A549 (cell line): ENCODE measurements around the gene AADACL4. TPM values are rescaled to one million over a fixed set of nuclear protein-coding genes. Genes with fewer than 3 reads are reported as not detected.

Experiments used
- ATAC-seq, 2 experiments: fragments of 200-7000 bp in 1 of 2; fragments of >200 bp in 1 of 2; cut with Nextera tagmentation in 1 of 2; cut with Tn5 transposase in 1 of 2; 3 replicates each; pipeline versions ENCODE4 v1.8.0 to v1.9.1; 2018 to 2020; ENCODE audit warnings: mild to moderate bottlenecking in 1 of 2, moderate library complexity in 1 of 2
- CTCF ChIA-PET: fragments of 300-600 bp; sonication (Branson Sonifier 250); formaldehyde crosslinking; extraction: SDS; loops from one replicate; lab custom pipeline; 2021; ENCODE audit warnings: antibody characterized with exemption, inconsistent platforms; lab: Yijun Ruan, JAX
- POLR2A ChIA-PET: fragments of 350-600 bp; formaldehyde crosslinking; extraction: SDS; loops from one replicate; lab custom pipeline; 2021; ENCODE audit warnings: antibody characterized with exemption, inconsistent platforms; lab: Yijun Ruan, JAX
- DNase-seq, 2 experiments: peaks; one replicate each; pipeline versions ENCODE4 v3.0.0 to v3.0.0-alpha.2; 2011 to 2016; ENCODE audit warnings: low read depth in 1 of 2, low spot score in 1 of 2
- FAIRE-seq: peaks from 2 replicates; lab custom pipeline; 2011; peaks lifted over from hg19 to GRCh38; lab: Jason Lieb, UNC
- H3K27ac ChIP-seq, 2 experiments: fragments of >200 bp; sonication (Bioruptor Twin); formaldehyde crosslinking; 3 replicates each; pipeline ENCODE4 v1.5.1; 2016 to 2017
- H3K4me1 ChIP-seq: fragments of >200 bp; sonication (Bioruptor Twin); formaldehyde crosslinking; 3 replicates; pipeline ENCODE4 v1.6.1; 2016
- H3K4me2 ChIP-seq: fragments of >200 bp; sonication (Bioruptor Twin); formaldehyde crosslinking; 3 replicates; pipeline ENCODE4 v1.6.1; 2016
- H3K4me3 ChIP-seq: fragments of >200 bp; sonication (Bioruptor Twin); formaldehyde crosslinking; 3 replicates; pipeline ENCODE4 v1.5.1; 2016
- H3K9me3 ChIP-seq: fragments of >200 bp; sonication (Bioruptor Twin); formaldehyde crosslinking; 3 replicates; pipeline ENCODE4 v1.6.1; 2016
- BCL3 ChIP-seq: fragments of >200 bp; sonication (Bioruptor Twin); formaldehyde crosslinking; IDR thresholded peaks from 3 replicates; pipeline ENCODE4 v1.6.1; 2016
- CBX2 ChIP-seq: fragments of 200-600 bp; sonication (generic); IDR thresholded peaks from 2 replicates; pipeline ENCODE4 v1.6.1; 2016; ENCODE audit warnings: low read depth, mild to moderate bottlenecking, borderline replicate concordance
- CTCF ChIP-seq: fragments of >200 bp; sonication (Bioruptor Twin); formaldehyde crosslinking; IDR thresholded peaks from 3 replicates; pipeline ENCODE4 v1.5.1; 2016
- E2F6 ChIP-seq: IDR thresholded peaks from 2 replicates; pipeline ENCODE4 v1.6.1; 2012; ENCODE audit warnings: low read depth, borderline replicate concordance
- FOSL2 ChIP-seq, 2 experiments: fragments of 450-650 bp in 1 of 2; fragments of >200 bp in 1 of 2; sonication (Bioruptor Twin) in 1 of 2; formaldehyde crosslinking; IDR thresholded peaks; 2 replicates each; pipeline versions ENCODE4 v1.5.0 to v1.6.1; 2016 to 2020; ENCODE audit warnings: mild to moderate bottlenecking in 1 of 2, moderate library complexity in 1 of 2
- HES2 ChIP-seq: fragments of >200 bp; sonication (Bioruptor Twin); formaldehyde crosslinking; IDR thresholded peaks from 2 replicates; pipeline ENCODE4 v1.6.1; 2016
- HEYL ChIP-seq: fragments of 250-450 bp; sonication (Bioruptor Pico); IDR thresholded peaks from 2 replicates; pipeline ENCODE4 v1.8.0; 2021; ENCODE audit warnings: mild to moderate bottlenecking, moderate library complexity
- JUN ChIP-seq, 2 experiments: fragments of >200 bp; sonication (Bioruptor Twin); formaldehyde crosslinking; IDR thresholded peaks; 2 replicates in 1 of 2; 3 replicates in 1 of 2; pipeline ENCODE4 v1.6.1; 2016 to 2017
- JUNB ChIP-seq: fragments of >200 bp; sonication (Bioruptor Twin); formaldehyde crosslinking; IDR thresholded peaks from 2 replicates; pipeline ENCODE4 v1.6.1; 2016
- MAZ ChIP-seq: fragments of 150-350 bp; IDR thresholded peaks from 2 replicates; pipeline ENCODE4 v1.6.1; 2014; ENCODE audit warnings: antibody characterized with exemption, low read depth, low read length, borderline replicate concordance
- NFE2L2 ChIP-seq: fragments of 150-350 bp; conservative IDR thresholded peaks from 2 replicates; pipeline ENCODE4 v1.6.1; 2014; ENCODE audit warnings: low read length
- POLR2A ChIP-seq: IDR thresholded peaks from 2 replicates; pipeline ENCODE4 v1.6.1; 2012; ENCODE audit warnings: mild to moderate bottlenecking, low read length
- POLR2AphosphoS2 ChIP-seq: conservative IDR thresholded peaks from 2 replicates; pipeline ENCODE4 v1.6.1; 2012; ENCODE audit warnings: low read length, improper control_type of control experiment, inconsistent platforms
- RCOR1 ChIP-seq: fragments of 150-350 bp; IDR thresholded peaks from 2 replicates; pipeline ENCODE4 v1.6.1; 2014; ENCODE audit warnings: antibody characterized with exemption, low read length, low read depth
- TP53 ChIP-seq: fragments of 250-450 bp; sonication (Bioruptor Pico); IDR thresholded peaks from 2 replicates; pipeline ENCODE4 v1.5.0; 2021; ENCODE audit warnings: mild to moderate bottlenecking, moderate library complexity
- ZC3H11A ChIP-seq: fragments of 450-650 bp; IDR thresholded peaks from 2 replicates; pipeline ENCODE4 v1.6.1; 2014; ENCODE audit warnings: antibody characterized with exemption, mild to moderate bottlenecking
- ZSCAN20 ChIP-seq: fragments of 250-450 bp; sonication (Bioruptor Pico); IDR thresholded peaks from 2 replicates; pipeline ENCODE4 v1.8.0; 2022; ENCODE audit warnings: mild to moderate bottlenecking, moderate library complexity
- WGBS: methylation state at CpG from one replicate; pipeline ENCODE4 v1.1.6; 2017; ENCODE audit errors: missing lambda C conversion rate; 5-methylcytosine and 5-hydroxymethylcytosine counted together
- polyA plus RNA-seq, 4 experiments: library from polyadenylated mRNA; depleted of rRNA in 3 of 4; stranded (reverse); fragments of >200 nt; fragmentation: RNase III in 1 of 4; extraction: RNeasy Plus Mini Kit Qiagen cat#74134 plus additional on column Dnase treatment in 1 of 4; gene quantifications; 2 replicates in 3 of 4; 3 replicates in 1 of 4; pipeline ENCODE4 v1.2.3, GENCODE V29; 2011 to 2017

AADACL4 gene
- polyA plus RNA-seq, 2 of the 4 experiments (the other 2 are of a cell fraction), result not detected

GRCh38 chr1:12615865-12616708 is 27.8 kb upstream of the AADACL4 start:
- peak overlapping the region; percentile 99 to 100 for H3K27ac ChIP-seq
- TF ChIP-seq JUN (IDR thresholded peaks at IDR 0.05) (peak in 1 of 2 experiments; percentile 7; a peak in 1 of 5 replicates), NFE2L2 (no peak), FOSL2 (IDR thresholded peaks at IDR 0.05) (no peak), FOSL2 (CRISPR knock-in tag; IDR thresholded peaks at IDR 0.05) (peak; percentile 6; the same call in 1 of the 2 replicates), BCL3 (no peak)
- TF ChIP-seq, all 56 proteins: peak for 2
- WGBS, result under 1% methylated on average over 10 of the region's 17 CpGs
- ChIA-PET POLR2A (interaction anchor here (0.6 to 7.2 kb wide), 5 partner anchors 12 to 702 kb away, joined by 3 to 209 read pairs (median 7); no protein-coding TSS in a partner anchor), CTCF (interaction anchor here (1.0 to 8.0 kb wide), 3 partner anchors 14 to 303 kb away, joined by 3 to 60 read pairs (median 17); no protein-coding TSS in a partner anchor)
- Histone ChIP-seq H3K4me2 (peak overlapping the region; percentile 93), H3K9me3 (no peaks in the 10 kb centered on the region), H3K4me1 (peaks cover 50% of the 10 kb centered on the region), H3K4me3 (peak overlapping the region; percentile 93)
- peak in 1 of 2 experiments; percentile 58 for DNase-seq
- FAIRE-seq, result no peak
- peak in 1 of 2 experiments; percentile 10; a peak in 2 of 6 replicates for ATAC-seq

GRCh38 chr1:12616709-12617373 is 27.0 kb upstream of the AADACL4 start:
- Histone ChIP-seq H3K27ac (peak overlapping the region; percentile 99 to 100), H3K9me3 (no peaks in the 10 kb centered on the region), H3K4me1 (peaks cover 49% of the 10 kb centered on the region), H3K4me3 (peak overlapping the region; percentile 93), H3K4me2 (peak overlapping the region; percentile 93)
- 0% methylated on average over 33 of the region's 53 CpGs for WGBS
- ATAC-seq, result no peak
- POLR2A ChIA-PET, result interaction anchor here (1.1 to 7.2 kb wide), 6 partner anchors 11 to 637 kb away, joined by 3 to 209 read pairs (median 20); partner anchors contain the start of gene MFN2
- no peak for TF ChIP-seq TP53
- TF ChIP-seq JUN (IDR thresholded peaks at IDR 0.05), result peak in 1 of 2 experiments; percentile 49; a peak in 2 of 5 replicates
- no peak for TF ChIP-seq ZSCAN20 (CRISPR knock-in tag)
- TF ChIP-seq CBX2, result no peak
- TF ChIP-seq RCOR1, result no peak
- TF ChIP-seq MAZ, result no peak
- 0 out of 2 replicates have a peak, but pooled peaks have one; percentile 21 for TF ChIP-seq POLR2A
- DNase-seq, result no peak
- CTCF ChIA-PET, result interaction anchor here (1.0 to 8.0 kb wide), 4 partner anchors 15 to 304 kb away, joined by 3 to 60 read pairs (median 10); no protein-coding TSS in a partner anchor
- no peak for FAIRE-seq

GRCh38 chr1:12617511-12617900 is 26.4 kb upstream of the AADACL4 start:
- peaks cover 43% of the 10 kb centered on the region for H3K4me1 ChIP-seq
- CTCF ChIA-PET, result interaction anchor here (0.6 to 8.0 kb wide), 8 partner anchors 16 to 609 kb away, joined by 3 to 60 read pairs (median 4); no protein-coding TSS in a partner anchor
- no peak for TF ChIP-seq HES2
- no peak for TF ChIP-seq CTCF
- no peak for TF ChIP-seq HEYL (CRISPR knock-in tag)
- TF ChIP-seq E2F6, result no peak
- no peak for TF ChIP-seq POLR2AphosphoS2
- TF ChIP-seq JUNB, result no peak
- TF ChIP-seq FOSL2 (IDR thresholded peaks at IDR 0.05), result no peak
- TF ChIP-seq FOSL2 (CRISPR knock-in tag; IDR thresholded peaks at IDR 0.05), result no peak
- no peak for TF ChIP-seq ZC3H11A
- TF ChIP-seq BCL3, result no peak
- TF ChIP-seq, all 56 proteins: peak for 0
- Histone ChIP-seq H3K27ac (peak overlapping the region; percentile 99 to 100), H3K9me3 (no peaks in the 10 kb centered on the region), H3K4me3 (peak overlapping the region; percentile 93), H3K4me2 (peak overlapping the region; percentile 93)
- no peak for FAIRE-seq
- ATAC-seq, result no peak
- no peak for DNase-seq
- WGBS, result 2% methylated on average over 10 of the region's 13 CpGs
- POLR2A ChIA-PET, result interaction anchor here (0.6 to 7.2 kb wide), 23 partner anchors 8 to 708 kb away, joined by 3 to 209 read pairs (median 8); partner anchors contain the start of gene MFN2
